A549 (cell line): ENCODE measurements around the gene STIM1. TPM values are rescaled to one million over a fixed set of nuclear protein-coding genes. Genes with fewer than 3 reads are reported as not detected.

Experiments
- ATAC-seq, 2 experiments: fragments of 200-7000 bp in 1 of 2; fragments of >200 bp in 1 of 2; cut with Nextera tagmentation in 1 of 2; cut with Tn5 transposase in 1 of 2; 3 replicates each; pipeline versions ENCODE4 v1.8.0 to v1.9.1; 2018 to 2020; ENCODE audit warnings: mild to moderate bottlenecking in 1 of 2, moderate library complexity in 1 of 2
- CTCF ChIA-PET: fragments of 300-600 bp; sonication (Branson Sonifier 250); formaldehyde crosslinking; extraction: SDS; loops from one replicate; lab custom pipeline; 2021; ENCODE audit warnings: antibody characterized with exemption, inconsistent platforms; lab: Yijun Ruan, JAX
- POLR2A ChIA-PET: fragments of 350-600 bp; formaldehyde crosslinking; extraction: SDS; loops from one replicate; lab custom pipeline; 2021; ENCODE audit warnings: antibody characterized with exemption, inconsistent platforms; lab: Yijun Ruan, JAX
- DNase-seq, 2 experiments: peaks; one replicate each; pipeline versions ENCODE4 v3.0.0 to v3.0.0-alpha.2; 2011 to 2016; ENCODE audit warnings: low read depth in 1 of 2, low spot score in 1 of 2
- FAIRE-seq: peaks from 2 replicates; lab custom pipeline; 2011; peaks lifted over from hg19 to GRCh38; lab: Jason Lieb, UNC
- H3K27ac ChIP-seq, 2 experiments: fragments of >200 bp; sonication (Bioruptor Twin); formaldehyde crosslinking; 3 replicates each; pipeline ENCODE4 v1.5.1; 2016 to 2017
- H3K4me1 ChIP-seq: fragments of >200 bp; sonication (Bioruptor Twin); formaldehyde crosslinking; 3 replicates; pipeline ENCODE4 v1.6.1; 2016
- H3K4me2 ChIP-seq: fragments of >200 bp; sonication (Bioruptor Twin); formaldehyde crosslinking; 3 replicates; pipeline ENCODE4 v1.6.1; 2016
- H3K4me3 ChIP-seq: fragments of >200 bp; sonication (Bioruptor Twin); formaldehyde crosslinking; 3 replicates; pipeline ENCODE4 v1.5.1; 2016
- H3K9me3 ChIP-seq: fragments of >200 bp; sonication (Bioruptor Twin); formaldehyde crosslinking; 3 replicates; pipeline ENCODE4 v1.6.1; 2016
- ATOH8 ChIP-seq: fragments of 250-450 bp; sonication (Bioruptor Pico); IDR thresholded peaks from 2 replicates; pipeline ENCODE4 v1.5.0; 2020; ENCODE audit warnings: low read depth, mild to moderate bottlenecking, moderate library complexity
- BHLHE40 ChIP-seq: IDR thresholded peaks from 2 replicates; pipeline ENCODE4 v1.6.1; 2012; ENCODE audit warnings: low read depth, low read length, inconsistent platforms
- CBX8 ChIP-seq: fragments of 200-600 bp; sonication (generic); IDR thresholded peaks from 2 replicates; pipeline ENCODE4 v1.6.1; 2016
- CHD2 ChIP-seq: fragments of 150-350 bp; IDR thresholded peaks from 2 replicates; pipeline ENCODE4 v1.6.1; 2014; ENCODE audit warnings: low read length; ENCODE audit not compliant: partially characterized antibody
- ELK1 ChIP-seq: fragments of 150-350 bp; IDR thresholded peaks from 2 replicates; pipeline ENCODE4 v1.6.1; 2014; ENCODE audit warnings: low read depth, mild to moderate bottlenecking, low read length
- ESRRA ChIP-seq: fragments of 150-350 bp; IDR thresholded peaks from 2 replicates; pipeline ENCODE4 v1.6.1; 2014; ENCODE audit warnings: mild to moderate bottlenecking, low read length, borderline replicate concordance
- FOSB ChIP-seq: fragments of 250-450 bp; sonication (Bioruptor Pico); IDR thresholded peaks from 2 replicates; pipeline ENCODE4 v1.5.0; 2020; ENCODE audit warnings: mild to moderate bottlenecking, moderate library complexity
- FOSL2 ChIP-seq, 2 experiments: fragments of 450-650 bp in 1 of 2; fragments of >200 bp in 1 of 2; sonication (Bioruptor Twin) in 1 of 2; formaldehyde crosslinking; IDR thresholded peaks; 2 replicates each; pipeline versions ENCODE4 v1.5.0 to v1.6.1; 2016 to 2020; ENCODE audit warnings: mild to moderate bottlenecking in 1 of 2, moderate library complexity in 1 of 2
- HDAC2 ChIP-seq: fragments of 200-600 bp; sonication (generic); IDR thresholded peaks from 2 replicates; pipeline ENCODE4 v1.6.1; 2016
- HMGXB4 ChIP-seq: fragments of 250-450 bp; sonication (Bioruptor Pico); IDR thresholded peaks from 2 replicates; pipeline ENCODE4 v1.5.0; 2021; ENCODE audit warnings: mild to moderate bottlenecking, moderate library complexity, borderline replicate concordance
- HOXA7 ChIP-seq: fragments of 250-450 bp; sonication (Bioruptor Pico); IDR thresholded peaks from 2 replicates; pipeline ENCODE4 v1.5.0; 2020; ENCODE audit warnings: mild to moderate bottlenecking, moderate library complexity
- HOXB13 ChIP-seq: fragments of 250-450 bp; sonication (Bioruptor Pico); IDR thresholded peaks from 2 replicates; pipeline ENCODE4 v1.5.0; 2020; ENCODE audit warnings: low read depth, mild to moderate bottlenecking, moderate library complexity
- HOXB5 ChIP-seq: fragments of 250-450 bp; sonication (Bioruptor Pico); IDR thresholded peaks from 2 replicates; pipeline ENCODE4 v1.5.0; 2020; ENCODE audit warnings: mild to moderate bottlenecking, moderate library complexity
- KDM1A ChIP-seq: fragments of 200-600 bp; sonication (generic); IDR thresholded peaks from 2 replicates; pipeline ENCODE4 v1.6.1; 2016; ENCODE audit warnings: low read depth, mild to moderate bottlenecking
- MAFK ChIP-seq: fragments of 450-650 bp; IDR thresholded peaks from 2 replicates; pipeline ENCODE4 v1.6.1; 2014; ENCODE audit not compliant: partially characterized antibody
- MAZ ChIP-seq: fragments of 150-350 bp; IDR thresholded peaks from 2 replicates; pipeline ENCODE4 v1.6.1; 2014; ENCODE audit warnings: antibody characterized with exemption, low read depth, low read length, borderline replicate concordance
- MYC ChIP-seq: IDR thresholded peaks from 2 replicates; pipeline ENCODE4 v1.6.1; 2012; ENCODE audit warnings: mild to moderate bottlenecking, inconsistent platforms, low read length, improper control_type of control experiment, borderline replicate concordance
- NR3C1 ChIP-seq: fragments of >200 bp; sonication (Bioruptor Twin); formaldehyde crosslinking; IDR thresholded peaks from 3 replicates; pipeline ENCODE4 v1.6.1; 2017
- RAD21 ChIP-seq, 2 experiments: fragments of >200 bp in 1 of 2; sonication (Bioruptor Twin) in 1 of 2; formaldehyde crosslinking in 1 of 2; IDR thresholded peaks in 1 of 2; conservative IDR thresholded peaks in 1 of 2; 2 replicates in 1 of 2; 3 replicates in 1 of 2; pipeline ENCODE4 v1.6.1; 2012 to 2018; ENCODE audit warnings: inconsistent platforms in 1 of 2
- RNF2 ChIP-seq: fragments of 200-600 bp; sonication (generic); IDR thresholded peaks from 2 replicates; pipeline ENCODE4 v1.6.1; 2016; ENCODE audit warnings: low read depth, mild to moderate bottlenecking, antibody characterized with exemption, moderate library complexity, borderline replicate concordance
- TP53 ChIP-seq: fragments of 250-450 bp; sonication (Bioruptor Pico); IDR thresholded peaks from 2 replicates; pipeline ENCODE4 v1.5.0; 2021; ENCODE audit warnings: mild to moderate bottlenecking, moderate library complexity
- USF2 ChIP-seq: fragments of 450-650 bp; IDR thresholded peaks from 2 replicates; pipeline ENCODE4 v1.6.1; 2014; ENCODE audit warnings: antibody characterized with exemption
- ZC3H11A ChIP-seq: fragments of 450-650 bp; IDR thresholded peaks from 2 replicates; pipeline ENCODE4 v1.6.1; 2014; ENCODE audit warnings: antibody characterized with exemption, mild to moderate bottlenecking
- whole genome bisulfite sequencing: methylation state at CpG from one replicate; pipeline ENCODE4 v1.1.6; 2017; ENCODE audit errors: missing lambda C conversion rate; 5-methylcytosine and 5-hydroxymethylcytosine counted together
- polyA plus RNA-seq, 4 experiments: library from polyadenylated mRNA; depleted of rRNA in 3 of 4; stranded (reverse); fragments of >200 nt; fragmentation: RNase III in 1 of 4; extraction: RNeasy Plus Mini Kit Qiagen cat#74134 plus additional on column Dnase treatment in 1 of 4; gene quantifications; 2 replicates in 3 of 4; 3 replicates in 1 of 4; pipeline ENCODE4 v1.2.3, GENCODE V29; 2011 to 2017
- TF ChIP-seq, protein P1 (sequence below): IDR thresholded peaks from 2 replicates; pipeline ENCODE4 v1.6.1; 2012; ENCODE audit warnings: low read depth, borderline replicate concordance
- TF ChIP-seq, protein P2 (sequence below): fragments of >200 bp; sonication (Bioruptor Twin); formaldehyde crosslinking; IDR thresholded peaks from 2 replicates; pipeline ENCODE4 v1.6.1; 2016

The STIM1 gene
- polyA plus RNA-seq, 2 of the 4 experiments (the other 2 are of a cell fraction), result 35.2 to 38.7 TPM

- ATAC-seq (no peak), DNase-seq (no peak), FAIRE-seq (no peak)
- Histone ChIP-seq H3K27ac (no peak overlapping the region), H3K9me3 (no peaks in the 10 kb centered on the region), H3K4me3 (no peak overlapping the region), H3K4me1 (no peaks in the 10 kb centered on the region), H3K4me2 (no peak overlapping the region)
- 86% methylated on average over 1 of the region's 1 CpG for WGBS
- POLR2A ChIA-PET, result no interaction called here
- TF ChIP-seq TP53 (CRISPR knock-in tag), result no peak
- TF ChIP-seq CBX8, result no peak
- TF ChIP-seq ZC3H11A, result no peak
- TF ChIP-seq HDAC2, result no peak
- TF ChIP-seq ATOH8 (CRISPR knock-in tag), result no peak
- no peak for TF ChIP-seq RAD21 (conservative IDR thresholded peaks at IDR 0.05 in 1 of 2, IDR thresholded peaks at IDR 0.05 in 1 of 2)
- no peak for TF ChIP-seq HMGXB4 (CRISPR knock-in tag)
- no peak for TF ChIP-seq HOXB13
- TF ChIP-seq BHLHE40, result no peak
- no peak for TF ChIP-seq KDM1A
- no peak for TF ChIP-seq FOSB (CRISPR knock-in tag)
- no peak for TF ChIP-seq USF2
- TF ChIP-seq MYC, result no peak
- TF ChIP-seq HOXA7 (CRISPR knock-in tag), result no peak
- CTCF ChIA-PET, result interaction anchor here (1.0 to 4.4 kb wide), 4 partner anchors 9 to 205 kb away, joined by 3 to 16 read pairs (median 7); no protein-coding TSS in a partner anchor
These were observed 199.2 kb downstream of the STIM1 start for GRCh38 chr11:4054643-4055042.

DNA sequence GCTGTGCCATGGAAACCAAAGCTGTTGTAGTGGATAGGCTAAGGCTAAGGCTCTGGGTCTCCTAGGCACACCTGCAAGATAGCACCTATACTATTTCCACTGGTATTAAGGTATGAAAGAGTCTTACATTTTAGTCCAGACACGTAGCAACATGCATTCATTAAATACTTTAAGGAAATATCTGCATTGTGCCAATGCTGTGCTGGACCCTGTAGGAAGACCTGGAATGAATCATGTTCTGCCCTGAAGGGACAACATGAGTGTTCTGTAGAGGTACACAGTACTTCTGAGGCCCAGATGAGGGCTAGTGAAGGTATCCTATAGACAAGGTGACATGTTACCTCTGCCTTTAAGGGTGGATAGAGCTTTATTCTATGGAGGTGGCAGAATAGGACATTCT is 204.0 kb downstream of the STIM1 start:
- no peak for FAIRE-seq
- POLR2A ChIA-PET, result no interaction called here
- no peak for TF ChIP-seq ZC3H11A
- H3K4me1 ChIP-seq, result no peaks in the 10 kb centered on the region
- ATAC-seq, result no peak
- CTCF ChIA-PET, result interaction anchor here (2.8 to 6.1 kb wide), 3 partner anchors 13 to 209 kb away, joined by 17 to 55 read pairs (median 28); partner anchors contain the start of gene STIM1
- no peak overlapping the region for H3K4me2 ChIP-seq
- H3K9me3 ChIP-seq, result no peaks in the 10 kb centered on the region
- no peak for DNase-seq
- H3K4me3 ChIP-seq, result no peak overlapping the region
- WGBS, result 100% methylated on average over 1 of the region's 1 CpG
- H3K27ac ChIP-seq, result no peak overlapping the region

GRCh38 chr11:4060182-4060923 is 204.9 kb downstream of the STIM1 start:
- Histone ChIP-seq H3K4me2 (no peak overlapping the region), H3K4me3 (no peak overlapping the region), H3K9me3 (no peaks in the 10 kb centered on the region), H3K4me1 (no peaks in the 10 kb centered on the region), H3K27ac (no peak overlapping the region)
- WGBS, result 51% methylated on average over 4 of the region's 4 CpGs
- ATAC-seq, result no peak
- ChIA-PET POLR2A (interaction anchor here (1.3 kb wide), 1 partner anchor 219 kb away, joined by 3 read pairs; no protein-coding TSS in a partner anchor), CTCF (interaction anchor here (0.6 to 6.1 kb wide), 6 partner anchors 12 to 350 kb away, joined by 3 to 55 read pairs (median 7); partner anchors contain the start of gene STIM1)
- TF ChIP-seq NR3C1, result no peak
- no peak for TF ChIP-seq ELK1
- TF ChIP-seq MAFK, result no peak
- TF ChIP-seq FOSL2 (IDR thresholded peaks at IDR 0.05), result no peak
- TF ChIP-seq FOSL2 (CRISPR knock-in tag; IDR thresholded peaks at IDR 0.05), result no peak
- TF ChIP-seq, protein P1, sequence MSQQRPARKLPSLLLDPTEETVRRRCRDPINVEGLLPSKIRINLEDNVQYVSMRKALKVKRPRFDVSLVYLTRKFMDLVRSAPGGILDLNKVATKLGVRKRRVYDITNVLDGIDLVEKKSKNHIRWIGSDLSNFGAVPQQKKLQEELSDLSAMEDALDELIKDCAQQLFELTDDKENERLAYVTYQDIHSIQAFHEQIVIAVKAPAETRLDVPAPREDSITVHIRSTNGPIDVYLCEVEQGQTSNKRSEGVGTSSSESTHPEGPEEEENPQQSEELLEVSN, result no peak
- TF ChIP-seq RNF2, result no peak
- TF ChIP-seq ESRRA, result no peak
- no peak for TF ChIP-seq MAZ
- TF ChIP-seq, protein P2, sequence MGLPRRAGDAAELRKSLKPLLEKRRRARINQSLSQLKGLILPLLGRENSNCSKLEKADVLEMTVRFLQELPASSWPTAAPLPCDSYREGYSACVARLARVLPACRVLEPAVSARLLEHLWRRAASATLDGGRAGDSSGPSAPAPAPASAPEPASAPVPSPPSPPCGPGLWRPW, result no peak
- no peak for TF ChIP-seq HOXA7 (CRISPR knock-in tag)
- no peak for TF ChIP-seq CHD2
- no peak for TF ChIP-seq HOXB5 (CRISPR knock-in tag)
- TF ChIP-seq MYC, result no peak
- DNase-seq, result no peak
- no peak for FAIRE-seq
